GM19023 (cell line): ENCODE measurements around the gene NLRP6.
A peak's percentile ranks its signal among the peaks of the same experiment; 100 is the strongest.
"Not testable (repeated sequence)": the region's sequence is repeated elsewhere in the genome, so short reads cannot be mapped to it uniquely, and the experiment has no call there.

ENCODE experiments used
- ATAC-seq: cut with Tn5 transposase; IDR thresholded peaks from one replicate; pipeline ENCODE4 v1.9.1; 2021; ENCODE audit warnings: mild to moderate bottlenecking, moderate library complexity; ENCODE audit not compliant: unreplicated experiment

Gene NLRP6

DNA sequence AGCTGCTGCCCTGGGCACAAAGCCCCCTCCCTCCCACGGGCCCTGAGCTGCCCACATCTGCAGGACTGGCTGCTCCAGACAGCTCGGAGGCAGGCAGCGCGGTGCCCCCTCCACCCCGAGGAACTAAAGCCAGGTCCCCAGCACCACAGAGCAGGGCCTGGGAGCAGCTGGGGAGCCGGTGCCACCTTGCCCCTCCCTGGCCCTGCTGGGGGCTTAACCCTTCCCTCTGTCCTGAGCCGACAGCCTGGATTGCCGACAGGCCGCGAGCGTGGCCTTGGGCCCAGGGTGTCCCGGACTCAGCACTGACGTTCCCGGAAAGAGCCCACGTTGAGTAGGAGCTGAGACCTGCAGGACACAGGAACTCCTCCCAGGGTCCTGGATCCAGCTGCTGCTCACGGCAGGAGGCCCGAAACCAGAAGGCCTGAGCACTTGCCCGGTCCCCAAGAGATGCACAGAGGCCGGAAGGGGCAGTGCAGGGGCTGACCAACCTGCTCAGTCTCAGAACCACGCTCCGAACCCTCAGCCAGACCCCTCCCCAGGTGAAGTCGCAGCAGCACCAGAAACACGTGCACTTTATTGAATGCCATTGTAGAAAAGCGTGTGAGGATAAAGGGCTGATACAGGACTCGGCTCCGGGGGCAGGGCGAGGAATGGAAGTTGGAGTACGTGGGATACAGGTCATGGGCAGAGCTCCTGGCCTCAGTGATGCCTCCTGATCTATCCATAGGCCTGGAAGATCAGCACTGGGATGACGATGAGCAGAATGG is 41.1 kb downstream of the NLRP6 start:
- not testable (repeated sequence) for ATAC-seq

DNA sequence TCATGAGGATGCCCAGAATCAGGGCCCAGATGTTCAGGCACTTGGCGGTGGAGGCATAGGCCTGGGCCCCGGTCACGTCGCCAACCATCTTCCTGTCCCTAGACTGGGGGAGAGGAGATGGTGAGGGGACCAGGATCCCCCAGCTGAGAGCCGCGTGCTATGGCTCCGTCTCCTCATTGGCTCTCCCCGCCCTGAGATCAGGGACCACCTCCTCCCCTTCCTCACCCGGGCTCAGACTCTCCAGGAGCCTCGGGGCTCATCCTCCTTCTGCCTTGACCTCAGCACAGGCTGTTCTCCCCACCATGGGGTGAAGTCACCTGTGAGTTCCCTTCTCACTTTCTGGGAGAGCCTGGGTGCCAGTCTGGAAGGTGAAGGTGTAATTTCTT is 41.7 kb downstream of the NLRP6 start:
- not testable (repeated sequence) for ATAC-seq

DNA sequence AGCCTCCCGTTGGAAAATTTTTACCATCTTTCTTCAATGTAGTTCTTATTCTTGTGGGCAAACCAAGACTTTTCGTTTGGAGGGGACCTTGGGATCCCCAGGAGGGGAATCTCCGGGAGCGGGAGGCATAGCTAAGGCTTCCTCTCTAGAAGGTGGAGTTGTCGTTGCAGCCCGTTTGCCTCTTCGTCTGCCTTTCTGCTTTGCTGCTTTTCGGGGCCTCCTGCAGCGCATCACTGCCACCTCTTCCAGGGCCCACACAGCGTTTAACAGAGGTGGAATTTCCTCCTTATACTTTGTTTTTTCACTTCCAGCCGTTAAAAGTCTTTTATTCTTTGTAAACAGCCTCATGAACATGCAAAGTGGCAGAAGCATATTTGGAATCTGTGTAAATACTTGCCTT is 45.9 kb downstream of the NLRP6 start:
- ATAC-seq, result no peak

DNA sequence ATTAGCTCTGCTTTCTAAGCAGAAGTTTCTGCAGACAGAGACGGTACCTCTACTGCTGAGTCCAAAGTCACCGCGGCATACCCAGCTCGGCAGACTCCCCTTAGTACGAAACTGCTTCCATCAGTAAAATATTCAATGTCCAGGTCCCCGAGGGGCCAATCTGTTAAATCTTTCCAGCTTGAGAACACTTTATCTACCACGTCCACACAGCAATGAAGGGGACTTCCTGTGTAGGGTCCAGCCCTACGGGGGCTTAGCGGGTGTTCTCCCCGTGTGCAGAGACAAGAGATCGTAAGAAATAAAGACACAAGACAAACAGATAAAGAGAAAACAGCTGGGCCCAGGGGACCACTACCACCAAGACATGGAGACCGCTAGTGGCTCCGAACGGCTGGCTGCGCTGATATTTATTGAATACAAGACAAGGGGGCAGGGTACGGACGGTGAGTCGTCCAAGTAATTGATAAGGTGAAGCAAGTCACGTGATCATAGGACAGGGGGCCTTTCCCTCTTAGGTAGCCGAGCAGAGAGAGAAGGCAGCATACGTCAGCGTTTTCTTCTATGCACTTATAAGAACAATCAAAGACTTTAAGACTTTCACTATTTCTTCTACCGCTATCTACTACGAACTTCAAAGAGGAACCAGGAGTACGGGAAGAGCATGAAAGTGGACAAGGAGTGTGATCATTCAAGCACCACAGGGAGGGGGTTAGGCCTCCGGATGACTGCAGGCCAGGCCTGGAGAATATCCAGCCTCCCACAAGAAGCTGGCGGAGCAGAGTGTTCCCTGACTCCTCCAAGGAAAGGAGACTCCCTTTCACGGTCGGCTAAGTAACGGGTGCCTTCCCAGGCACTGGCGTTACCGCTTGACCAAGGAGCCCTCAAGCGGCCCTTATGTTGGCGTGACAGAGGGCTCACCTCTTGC is 46.6 kb downstream of the NLRP6 start:
- ATAC-seq, result not testable (repeated sequence)

DNA sequence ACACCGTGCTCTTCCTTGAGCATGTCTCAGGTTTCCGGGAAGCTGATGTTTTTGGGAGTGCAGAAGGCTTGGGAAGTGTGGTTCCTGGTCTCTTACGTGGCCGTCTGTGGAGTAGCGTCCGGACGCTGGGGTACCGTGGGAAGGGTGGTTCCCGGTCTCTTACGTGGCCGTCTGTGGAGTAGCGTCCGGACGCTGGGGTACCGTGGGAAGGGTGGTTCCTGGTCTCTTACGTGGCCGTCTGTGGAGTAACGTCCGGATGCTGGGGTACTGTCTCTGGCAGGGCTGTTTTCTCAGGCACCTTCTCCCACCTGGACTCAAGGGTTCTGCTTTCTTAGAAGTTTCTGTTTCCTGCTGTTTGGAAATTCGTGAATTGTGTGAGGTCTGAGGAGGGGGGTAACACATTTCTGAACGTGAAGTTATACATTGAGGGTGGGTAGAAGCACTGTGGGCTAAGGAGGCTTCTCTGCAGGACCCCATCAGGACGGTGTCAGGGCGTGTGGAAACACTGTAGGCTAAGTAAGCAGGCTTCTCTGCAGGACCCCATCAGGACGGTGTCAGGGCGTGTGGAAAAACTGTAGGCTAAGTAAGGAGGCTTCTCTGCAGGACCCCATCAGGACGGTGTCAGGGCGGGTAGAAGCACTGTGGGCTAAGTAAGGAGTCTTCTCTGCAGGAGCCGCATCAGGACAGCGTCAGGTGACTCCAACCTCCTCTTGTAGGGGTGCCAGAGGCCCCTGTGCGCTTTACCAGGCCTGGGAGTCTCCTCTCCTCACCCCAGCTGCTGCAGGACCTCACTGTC is 47.8 kb downstream of the NLRP6 start:
- no peak for ATAC-seq

DNA sequence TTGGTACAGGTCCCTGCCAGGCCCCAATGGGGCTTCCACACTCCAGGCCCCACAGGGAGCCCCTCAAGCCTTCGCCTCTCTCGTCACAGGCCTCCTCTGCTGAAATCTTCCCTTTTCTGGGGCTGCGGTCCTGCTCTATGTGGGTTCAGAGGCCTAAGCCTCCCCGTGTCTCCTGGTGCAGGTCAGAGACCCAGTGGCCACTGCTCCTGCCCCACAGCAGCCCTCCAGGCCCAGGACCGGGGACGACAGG is 48.3 kb downstream of the NLRP6 start:
- peak; percentile 20 for ATAC-seq

DNA sequence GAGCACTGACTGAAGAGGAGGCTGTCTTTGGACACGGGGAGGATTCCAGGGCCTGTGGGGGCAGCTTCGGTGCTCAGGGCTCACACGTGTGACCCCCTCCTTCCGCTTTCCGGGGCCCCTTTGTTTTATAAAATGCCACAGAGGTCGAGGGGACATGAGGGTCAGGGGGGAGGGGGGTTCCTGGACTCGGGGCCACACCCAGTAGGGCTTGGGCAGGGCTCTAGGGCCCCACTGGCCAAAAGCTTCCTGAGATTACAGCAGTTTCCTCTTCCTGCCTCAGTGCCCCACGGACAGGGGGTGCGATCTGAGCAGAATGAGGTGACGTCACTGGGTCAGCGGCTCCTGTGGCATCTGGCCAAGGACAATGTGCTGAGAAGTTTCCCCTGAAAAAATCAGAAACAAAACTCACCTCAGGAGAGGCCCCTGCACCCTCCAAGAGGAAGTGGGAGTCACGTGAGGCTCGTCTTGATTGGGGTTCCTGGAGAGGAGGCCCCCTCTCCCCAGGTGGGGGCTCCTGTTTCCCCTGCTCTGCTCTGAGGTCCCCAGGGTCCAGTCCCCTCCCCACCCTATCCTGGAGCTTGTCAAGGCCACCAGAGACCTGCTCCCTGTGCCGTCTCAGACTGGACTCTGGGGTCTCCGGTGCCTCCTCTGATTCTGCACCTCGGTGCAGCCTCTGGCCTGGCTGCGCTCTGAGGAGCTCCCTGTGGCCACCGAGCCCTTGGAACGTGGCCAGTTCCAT is 48.8 kb downstream of the NLRP6 start:
- ATAC-seq, result peak; percentile 49

DNA sequence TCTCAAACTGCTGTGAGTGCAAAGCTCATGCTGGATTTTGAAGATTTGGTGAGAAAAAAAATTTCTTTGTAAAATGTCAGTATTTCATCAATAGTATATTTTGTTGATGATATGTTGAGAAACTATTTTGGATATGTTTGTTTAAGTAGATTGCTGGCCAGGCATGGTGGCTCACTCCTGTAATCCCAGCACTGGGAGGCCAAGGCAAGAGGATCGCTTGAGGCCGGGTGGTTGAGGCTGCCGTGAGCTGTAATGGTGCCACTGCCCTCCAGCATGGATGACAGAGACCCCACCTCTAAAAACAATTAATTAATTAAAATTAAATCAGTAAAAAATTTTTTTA is 49.3 kb downstream of the NLRP6 start:
- no peak for ATAC-seq

DNA sequence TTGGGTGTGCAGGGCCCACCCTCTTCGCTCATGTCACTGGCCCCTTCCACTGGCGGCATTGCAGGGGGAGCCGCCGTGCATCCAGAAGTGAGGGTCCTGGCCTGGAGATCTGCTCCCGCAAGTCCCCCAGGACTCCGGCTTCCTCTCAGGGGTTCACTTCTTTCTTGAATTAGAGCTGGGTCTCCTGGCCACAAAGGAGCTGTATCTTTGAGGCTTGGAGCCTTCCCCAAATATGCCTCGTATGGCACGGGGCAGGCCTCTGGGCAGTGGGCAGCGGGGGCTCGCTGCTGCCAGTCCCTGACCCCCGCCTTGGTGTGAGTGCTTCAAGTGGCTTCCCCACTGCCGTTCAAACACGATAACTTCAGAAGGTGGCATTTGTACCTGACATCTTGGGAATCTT is 49.8 kb downstream of the NLRP6 start:
- no peak for ATAC-seq

DNA sequence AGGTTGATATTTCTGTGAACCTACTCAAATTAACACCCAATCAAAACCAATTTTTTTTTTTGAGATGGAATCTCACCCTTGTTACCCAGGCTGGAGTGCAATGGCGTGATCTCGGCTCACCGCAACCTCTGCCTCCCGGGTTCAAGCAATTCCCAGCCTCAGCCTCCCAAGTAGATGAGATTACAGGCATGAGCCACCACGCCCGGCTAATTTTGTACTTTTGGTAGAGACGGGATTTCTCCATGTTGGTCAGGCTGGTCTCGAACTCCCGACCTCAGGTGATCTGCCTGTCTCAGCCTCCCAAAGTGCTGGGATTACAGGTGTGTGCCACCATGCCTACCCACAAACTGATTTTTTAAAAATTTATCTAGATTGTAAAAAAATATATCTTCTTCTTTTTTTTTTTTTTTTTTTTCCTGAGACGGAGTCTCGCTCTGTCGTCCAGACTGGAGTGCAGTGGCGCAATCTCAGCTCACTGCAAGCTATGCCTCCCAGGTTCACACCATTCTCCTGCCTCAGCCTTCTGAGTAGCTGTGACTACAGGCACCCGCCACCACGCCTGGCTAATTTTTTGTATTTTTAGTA is 50.4 kb downstream of the NLRP6 start:
- ATAC-seq, result not testable (repeated sequence)

DNA sequence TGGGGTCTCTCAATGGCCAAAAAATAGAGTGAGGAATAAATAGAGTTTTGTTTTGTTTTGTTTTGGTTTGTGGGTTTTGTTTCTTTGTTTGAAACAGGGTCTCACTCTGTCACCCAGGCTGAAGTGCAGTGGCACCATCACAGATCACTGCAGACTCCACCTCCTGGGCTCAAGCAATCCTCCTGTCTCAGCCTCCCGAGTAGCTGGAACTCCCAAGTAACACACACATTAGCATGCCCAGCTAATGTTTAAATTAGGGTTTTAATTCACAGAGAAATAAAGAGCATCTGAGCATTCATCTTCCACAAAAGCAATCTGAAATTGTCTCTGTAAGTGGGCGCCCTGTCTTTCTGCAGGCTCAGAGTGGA is 51.7 kb downstream of the NLRP6 start:
- no peak for ATAC-seq

DNA sequence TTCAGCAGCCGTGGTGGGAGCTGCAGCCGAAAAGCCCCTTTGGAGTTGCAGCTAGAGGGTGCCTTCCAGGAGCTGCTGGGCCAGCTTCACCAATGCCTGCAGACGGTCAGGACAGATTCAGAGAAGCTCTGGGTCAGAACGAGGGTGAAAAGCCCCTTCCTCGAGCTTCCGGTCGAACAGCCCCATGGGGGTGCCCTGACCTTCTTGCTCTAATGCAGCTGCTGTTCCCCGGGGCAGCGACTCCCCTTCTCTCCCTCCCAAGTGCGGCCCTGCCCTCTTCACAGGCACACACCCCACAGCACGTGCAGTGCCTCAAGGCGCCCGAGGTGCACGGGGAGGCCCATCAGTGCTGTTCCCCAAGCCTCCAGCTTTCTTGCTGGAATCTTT is 52.1 kb downstream of the NLRP6 start:
- ATAC-seq, result no peak

DNA sequence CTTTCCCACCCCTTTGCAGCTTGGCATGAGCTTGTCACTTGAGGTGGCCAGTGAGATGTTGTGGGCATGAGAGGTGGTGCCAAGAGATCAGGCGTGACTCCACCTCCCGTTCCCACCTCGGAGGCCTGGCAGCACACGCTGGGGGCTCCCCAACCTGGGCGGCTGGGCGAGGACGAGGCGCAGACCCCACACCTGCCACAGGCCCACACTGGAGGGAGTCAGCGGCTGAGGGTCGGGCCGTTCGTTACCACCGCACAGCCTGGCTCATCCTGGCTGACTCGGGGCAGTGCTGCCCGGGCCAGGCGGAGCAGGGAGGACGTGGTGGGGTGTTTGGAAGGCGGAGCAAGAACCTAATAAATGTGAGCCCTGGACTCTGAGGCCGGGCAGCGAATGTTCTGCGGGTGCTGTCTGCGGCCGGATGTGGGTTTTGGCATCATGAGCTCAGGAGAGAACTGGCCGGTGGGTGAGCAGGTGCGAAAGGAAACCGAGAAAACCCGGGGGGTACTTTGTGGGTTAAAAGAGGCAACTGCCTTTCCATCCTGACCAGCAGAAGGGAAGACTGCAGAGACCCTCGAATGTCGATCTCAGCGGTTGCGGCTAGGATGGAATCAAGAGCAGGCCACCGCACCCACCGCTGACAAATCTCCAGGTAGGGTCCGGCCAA is 52.6 kb downstream of the NLRP6 start:
- no peak for ATAC-seq

DNA sequence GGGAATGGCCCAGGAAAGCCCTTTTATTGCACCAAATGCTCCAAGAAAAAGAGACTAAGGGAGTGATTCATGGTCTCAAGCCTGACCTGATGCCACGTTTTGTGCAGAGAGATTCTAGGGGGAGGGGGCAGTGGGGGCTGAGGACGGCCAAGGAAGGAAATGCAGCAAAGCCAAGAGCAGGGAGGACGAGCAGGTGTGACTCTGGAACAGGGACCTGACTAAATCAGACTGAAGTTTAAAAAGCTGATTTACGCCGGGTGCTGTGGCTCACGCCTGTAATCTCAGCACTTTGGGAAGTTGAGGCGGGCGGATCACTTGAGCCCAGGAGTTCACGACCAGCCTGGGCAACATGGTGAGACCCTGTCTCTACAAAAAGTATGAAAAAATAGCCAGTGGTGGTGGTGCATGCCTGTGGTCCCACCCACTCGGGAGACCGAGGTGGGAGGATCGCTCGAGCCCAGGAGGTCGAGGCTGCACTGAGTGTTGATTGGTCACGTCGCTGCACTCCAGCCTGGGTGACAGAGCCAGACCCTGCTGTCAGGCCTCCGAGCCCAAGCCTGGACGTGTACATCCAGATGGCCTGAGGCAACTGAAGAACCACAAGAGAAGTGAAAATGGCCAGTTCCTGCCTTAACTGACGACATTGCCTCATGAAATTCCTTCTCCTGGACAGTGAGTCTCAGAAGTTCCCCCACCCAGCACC is 53.3 kb downstream of the NLRP6 start:
- no peak for ATAC-seq

DNA sequence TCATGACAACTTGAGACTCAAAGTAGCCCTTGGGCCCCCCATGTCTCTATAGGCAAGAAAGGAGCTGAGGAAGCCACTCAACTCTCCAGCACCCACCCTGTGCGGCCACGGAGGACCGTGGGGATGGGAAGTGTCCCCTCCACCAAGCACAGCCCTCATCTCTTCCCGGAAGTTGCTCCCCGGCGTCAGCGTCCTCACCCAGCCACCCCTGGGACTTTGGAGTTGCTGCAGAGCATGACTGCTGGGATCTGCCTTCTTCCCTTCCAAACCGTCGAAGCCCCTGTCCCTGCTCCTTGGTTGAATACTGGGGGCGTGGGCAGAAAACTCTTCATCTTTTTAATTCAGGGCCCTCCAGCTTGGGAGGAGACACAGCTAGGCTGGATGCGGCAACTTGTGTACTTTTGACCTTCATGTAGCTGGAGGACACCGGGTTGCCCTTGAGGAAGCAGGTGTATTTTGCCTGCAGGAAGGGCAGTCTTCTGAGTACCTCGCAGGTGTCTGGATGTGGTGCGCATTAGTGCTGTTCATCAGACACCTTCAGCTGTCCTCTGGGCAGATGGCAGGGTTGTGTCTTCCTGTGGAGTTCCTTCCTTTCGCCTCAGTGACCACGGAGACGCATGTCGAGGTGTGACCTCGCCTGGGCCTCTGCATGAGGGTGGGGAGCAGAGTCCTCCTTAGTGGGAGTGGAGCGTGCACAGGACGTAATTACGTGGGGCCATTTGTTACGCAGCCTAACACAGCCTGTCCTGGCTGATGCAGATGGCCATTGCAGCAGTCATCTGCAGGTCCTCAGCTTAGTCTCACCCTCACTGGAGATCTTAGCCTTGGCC is 54.7 kb downstream of the NLRP6 start:
- no peak for ATAC-seq

DNA sequence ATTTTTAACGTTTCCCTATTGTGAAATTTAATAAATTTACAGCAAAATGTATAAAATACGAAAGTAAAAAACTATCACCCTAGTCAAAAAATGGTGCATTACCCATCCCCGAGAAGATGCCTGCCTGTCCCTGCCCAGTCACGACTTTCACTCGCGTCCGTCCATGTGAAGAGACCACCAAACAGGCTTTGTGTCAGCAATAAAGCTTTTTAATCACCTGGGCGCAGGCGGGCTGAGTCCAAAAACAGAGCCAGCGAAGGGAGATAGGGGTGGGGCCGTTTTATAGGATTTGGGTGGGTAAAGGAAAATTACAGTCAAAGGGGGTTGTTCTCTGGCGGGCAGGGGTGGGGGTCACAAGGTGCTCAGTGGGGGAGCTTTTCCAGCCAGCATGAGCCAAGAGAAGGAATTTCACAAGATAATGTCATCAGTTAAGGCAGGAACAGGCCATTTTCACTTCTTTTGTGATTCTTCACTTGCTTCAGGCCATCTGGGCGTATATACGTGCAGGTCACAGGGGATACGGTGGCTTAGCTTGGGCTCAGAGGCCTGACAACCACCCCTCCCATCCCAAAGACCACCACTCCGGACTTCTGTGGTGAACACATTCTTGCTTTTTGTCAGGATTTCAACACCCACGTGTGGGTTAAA is 55.5 kb downstream of the NLRP6 start:
- ATAC-seq, result not testable (repeated sequence)

DNA sequence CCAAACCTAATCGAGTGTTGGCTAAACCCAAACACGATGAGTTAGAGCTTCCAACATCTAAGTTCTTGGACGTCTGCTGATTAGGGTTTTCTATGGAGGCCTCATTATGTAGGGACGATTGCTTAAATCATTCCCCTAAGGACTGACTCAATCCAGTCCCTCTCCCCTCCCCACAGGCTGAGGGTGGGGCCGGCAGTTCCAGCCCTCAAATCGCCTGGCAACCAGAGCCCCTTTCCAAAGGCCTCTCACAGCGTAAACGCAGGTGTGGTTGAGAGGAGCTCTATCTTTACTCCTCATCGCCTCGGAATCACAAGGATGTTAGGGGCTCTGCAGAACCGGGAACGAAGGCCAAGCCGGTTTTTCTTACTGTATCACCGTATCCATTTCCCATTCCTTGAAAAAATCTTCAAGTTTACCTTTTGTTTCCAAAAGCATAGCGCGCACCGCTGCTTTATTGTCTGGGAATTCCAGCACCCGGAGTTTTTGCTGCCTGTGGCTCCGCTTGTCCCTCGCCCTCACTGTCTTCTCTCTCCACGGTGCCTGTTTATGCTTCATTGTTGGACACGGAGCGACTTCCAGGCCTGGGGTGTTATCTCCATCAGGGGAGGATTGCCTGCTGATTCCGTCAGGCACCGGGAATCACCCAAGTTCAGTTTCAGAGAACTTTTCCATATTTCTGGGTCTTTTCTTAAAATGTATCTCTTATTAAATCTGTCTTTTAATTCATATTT is 56.2 kb downstream of the NLRP6 start:
- no peak for ATAC-seq
